Measurements from ENCODE around the gene PEAK3. TPM values are rescaled to one million over a fixed set of nuclear protein-coding genes. Genes with fewer than 3 reads are reported as not detected.

The PEAK3 gene
- total and polyA plus RNA-seq, 12 donors = 0.05 to 3.2 (median 1.2) TPM; not detected in 1

DNA sequence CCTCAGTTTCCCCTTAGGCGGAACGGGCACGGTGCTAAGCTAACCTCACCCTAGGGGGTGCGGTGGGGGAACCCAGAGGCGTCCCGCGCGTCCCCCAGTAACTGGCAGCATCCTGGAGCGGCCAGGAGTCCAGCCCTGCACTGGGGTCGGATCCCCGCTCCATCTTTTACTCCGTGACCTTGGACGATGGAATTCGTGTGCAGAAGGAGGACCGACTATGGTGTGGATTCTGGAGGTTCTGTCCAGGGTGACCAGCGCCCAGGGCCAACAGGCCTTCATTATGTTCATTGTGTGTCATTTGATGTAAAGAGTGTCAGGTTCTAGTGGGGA lies 47.1 kb upstream of the PEAK3 start:
- TF ChIP-seq, protein P1, sequence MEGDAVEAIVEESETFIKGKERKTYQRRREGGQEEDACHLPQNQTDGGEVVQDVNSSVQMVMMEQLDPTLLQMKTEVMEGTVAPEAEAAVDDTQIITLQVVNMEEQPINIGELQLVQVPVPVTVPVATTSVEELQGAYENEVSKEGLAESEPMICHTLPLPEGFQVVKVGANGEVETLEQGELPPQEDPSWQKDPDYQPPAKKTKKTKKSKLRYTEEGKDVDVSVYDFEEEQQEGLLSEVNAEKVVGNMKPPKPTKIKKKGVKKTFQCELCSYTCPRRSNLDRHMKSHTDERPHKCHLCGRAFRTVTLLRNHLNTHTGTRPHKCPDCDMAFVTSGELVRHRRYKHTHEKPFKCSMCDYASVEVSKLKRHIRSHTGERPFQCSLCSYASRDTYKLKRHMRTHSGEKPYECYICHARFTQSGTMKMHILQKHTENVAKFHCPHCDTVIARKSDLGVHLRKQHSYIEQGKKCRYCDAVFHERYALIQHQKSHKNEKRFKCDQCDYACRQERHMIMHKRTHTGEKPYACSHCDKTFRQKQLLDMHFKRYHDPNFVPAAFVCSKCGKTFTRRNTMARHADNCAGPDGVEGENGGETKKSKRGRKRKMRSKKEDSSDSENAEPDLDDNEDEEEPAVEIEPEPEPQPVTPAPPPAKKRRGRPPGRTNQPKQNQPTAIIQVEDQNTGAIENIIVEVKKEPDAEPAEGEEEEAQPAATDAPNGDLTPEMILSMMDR (IDR thresholded peaks at IDR 0.05) = no peak
- TF ChIP-seq POLR2A (IDR thresholded peaks at IDR 0.05) = no peak
- Histone ChIP-seq H3K4me3 (peak overlapping the region; percentile 42 to 95 (median 70)), H3K4me1 (replicated peaks in 1 of 2) (peaks cover 17 to 27% of the 10 kb centered on the region in 2 donors), H3K36me3 (replicated peaks in 1 of 2) (peaks cover 0 to 13% of the 10 kb centered on the region in 2 donors), H3K9me3 (replicated peaks in 1 of 3) (no peaks in the 10 kb centered on the region), H3K27me3 (no peaks in the 10 kb centered on the region), H3K27ac (no peak overlapping the region)
- WGBS, 4 donors = 0 to 4% (median 2%) methylated on average over 9 to 16 of the region's 16 CpGs
- intact Hi-C loops (cut with DNase I) = no loop called here
- DNase-seq = no peak

DNA sequence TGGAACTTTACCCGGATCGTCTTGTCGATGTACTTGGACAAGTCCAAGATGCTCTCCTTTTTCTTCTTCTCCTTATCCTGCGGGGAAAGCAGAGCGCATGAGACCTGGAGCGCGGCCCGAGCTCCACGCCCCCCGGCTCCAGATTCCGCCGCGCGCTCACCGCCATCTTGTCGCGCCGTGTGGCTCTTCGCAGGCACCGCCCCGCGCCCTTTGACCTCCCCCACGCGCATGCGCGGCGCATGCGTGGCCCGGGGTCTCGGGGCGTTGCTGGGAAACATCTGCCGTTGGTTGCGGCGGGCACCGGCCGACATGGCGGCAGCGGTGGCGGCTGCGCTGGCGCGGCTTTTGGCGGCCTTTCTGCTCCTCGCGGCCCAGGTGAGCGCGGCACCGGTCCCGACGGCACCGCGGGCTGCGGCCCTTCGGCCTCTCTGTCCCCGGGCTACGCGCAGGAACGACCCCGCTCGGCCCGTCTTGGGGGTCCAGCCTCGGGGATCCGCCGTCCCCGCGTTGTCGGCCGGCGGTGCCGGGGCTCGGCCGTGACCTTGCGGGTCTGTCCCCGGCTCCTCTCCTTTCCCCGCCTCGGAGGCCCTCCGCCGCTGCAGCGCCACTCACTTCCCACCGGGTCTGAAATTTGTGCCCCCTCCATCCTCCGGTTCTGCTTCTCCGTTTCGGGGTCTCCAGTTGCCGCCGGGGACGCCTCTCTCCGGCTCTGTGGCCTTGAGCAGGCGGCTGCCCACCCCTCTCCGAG lies 46.6 kb upstream of the PEAK3 start, which contains the start of the genes LSM7 and SPPL2B:
LSM7 (minus strand) TSS at position 186 of the 748 bp plus-strand sequence; CDS start at position 166, 20 bp downstream.
SPPL2B (plus strand) TSS at position 284 of the 748 bp plus-strand sequence; CDS start at position 310, 26 bp downstream.
- TF ChIP-seq, protein P1 (IDR thresholded peaks at IDR 0.05) = no peak
- peak; percentile 14 to 30 for TF ChIP-seq POLR2A (IDR thresholded peaks at IDR 0.05)
- Histone ChIP-seq H3K36me3 (replicated peaks in 1 of 2) (peaks cover 0 to 17% of the 10 kb centered on the region in 2 donors), H3K27me3 (no peaks in the 10 kb centered on the region), H3K4me1 (replicated peaks in 1 of 2) (peaks cover 17 to 27% of the 10 kb centered on the region in 2 donors), H3K27ac (peak within 1 kb of the TSS in 4 of 5 donors; percentile 10 to 61 (median 32)), H3K9me3 (replicated peaks in 1 of 3) (no peaks in the 10 kb centered on the region), H3K4me3 (peak within 1 kb of the TSS; percentile 55 to 95 (median 80))
- intact Hi-C loops (cut with DNase I) = no loop called here
- peak; percentile 86 to 94 (median 90) for DNase-seq
- WGBS, 4 donors = 0 to 1% (median 0%) methylated on average over 34 to 89 of the region's 89 CpGs

DNA sequence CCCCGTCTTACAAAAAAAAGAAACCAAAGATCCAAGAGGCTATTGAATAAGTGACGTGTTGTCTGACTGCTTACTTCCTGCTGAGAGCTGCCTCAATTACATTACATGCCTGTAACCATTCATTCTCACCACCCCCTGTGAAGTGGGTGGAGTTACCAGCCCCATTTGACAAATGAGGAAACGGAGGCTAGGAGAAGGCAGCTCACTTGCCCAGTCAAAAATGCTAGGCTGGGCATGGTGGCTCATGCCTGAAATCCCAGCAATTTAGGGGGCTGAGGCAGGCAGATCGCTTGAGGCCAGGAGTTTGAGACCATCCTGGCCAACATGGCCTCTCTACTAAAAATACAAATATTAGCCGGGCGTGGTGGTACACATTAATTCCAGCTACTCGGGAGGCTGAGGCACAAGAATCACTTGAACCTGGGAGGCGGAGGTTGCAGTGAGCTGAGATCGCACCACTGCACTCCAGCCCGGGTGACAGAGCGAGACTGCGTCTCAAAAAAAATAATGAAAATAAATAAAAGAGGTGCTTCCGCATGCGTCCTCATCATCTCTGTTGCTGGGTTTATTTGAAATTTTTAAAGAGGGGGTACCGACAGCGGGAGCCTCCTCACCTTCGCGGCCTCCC lies 45.9 kb upstream of the PEAK3 start:
- TF ChIP-seq, protein P1 (IDR thresholded peaks at IDR 0.05) = no peak
- TF ChIP-seq POLR2A (IDR thresholded peaks at IDR 0.05) = no peak
- Histone ChIP-seq H3K4me3 (peak overlapping the region; percentile 55 to 95 (median 80)), H3K27me3 (no peaks in the 10 kb centered on the region), H3K36me3 (replicated peaks in 1 of 2) (peaks cover 0 to 24% of the 10 kb centered on the region in 2 donors), H3K9me3 (replicated peaks in 1 of 3) (no peaks in the 10 kb centered on the region), H3K4me1 (replicated peaks in 1 of 2) (peaks cover 17 to 27% of the 10 kb centered on the region in 2 donors), H3K27ac (peak overlapping the region in 3 of 5 donors; percentile 10 to 61 (median 43))
- DNase-seq = peak in 3 of 7 donors; percentile 49 to 69 (median 54)
- intact Hi-C loops (cut with DNase I) = no loop called here
- 2% methylated on average over 17 to 18 of the region's 18 CpGs for WGBS, 4 donors

DNA sequence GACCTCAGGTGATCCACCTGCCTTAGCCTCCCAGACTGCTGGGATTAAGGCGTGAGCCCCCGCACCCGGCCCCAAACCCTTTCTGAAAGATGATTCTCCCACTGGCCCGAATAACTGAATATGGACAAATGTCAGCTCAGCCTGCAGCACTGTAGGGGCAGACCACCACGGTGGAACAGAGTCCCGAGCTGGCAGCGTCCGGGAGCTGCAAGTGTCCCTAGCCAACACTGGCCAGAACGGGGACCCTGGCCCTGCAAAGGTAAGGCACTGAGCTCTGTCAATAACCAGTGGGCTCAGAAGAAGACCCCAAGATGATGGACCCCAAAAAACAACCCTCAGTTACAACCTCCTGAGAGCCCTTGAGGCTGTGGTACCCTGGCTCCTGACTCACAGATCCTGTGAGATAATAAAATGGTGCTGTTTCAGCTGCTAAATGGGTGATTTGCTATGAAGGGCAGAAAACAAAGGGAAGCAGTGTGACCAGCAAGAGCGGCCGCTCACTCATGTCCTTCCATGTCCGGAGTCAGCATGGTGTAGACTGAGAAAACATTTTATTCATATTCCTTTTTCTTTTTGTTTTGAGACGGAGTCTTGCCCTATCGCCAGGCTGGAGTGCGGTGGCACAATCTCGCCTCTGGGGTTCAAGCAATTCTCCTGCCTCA lies 44.9 kb upstream of the PEAK3 start:
- Histone ChIP-seq H3K36me3 (replicated peaks in 1 of 2) (peaks cover 0 to 28% of the 10 kb centered on the region in 2 donors), H3K9me3 (replicated peaks in 1 of 3) (no peaks in the 10 kb centered on the region), H3K4me1 (replicated peaks in 1 of 2) (peaks cover 17 to 27% of the 10 kb centered on the region in 2 donors), H3K27ac (no peak overlapping the region), H3K27me3 (no peaks in the 10 kb centered on the region), H3K4me3 (no peak overlapping the region)
- intact Hi-C loops (cut with DNase I) = no loop called here
- no peak for DNase-seq
- TF ChIP-seq POLR2A (IDR thresholded peaks at IDR 0.05) = no peak
- TF ChIP-seq, protein P1 (IDR thresholded peaks at IDR 0.05) = no peak
- WGBS, 4 donors = 86 to 99% (median 90%) methylated on average over 7 to 16 of the region's 16 CpGs
